ENCODE results near the gene PALLD. TPM values are rescaled to one million over a fixed set of nuclear protein-coding genes. Genes with fewer than 3 reads are reported as not detected.

PALLD gene
- total RNA-seq, 1 experiment from 2014 or later: 26.7 TPM

GRCh38 chr4:168833881-168834280, 337.0 kb downstream of the PALLD start:
- no TSS peak for BruUV-seq (replicated peaks)
- intact Hi-C loops (cut with micrococcal nuclease): loop anchor here (5.0 to 10.0 kb wide), 3 partner anchors 81 to 247 kb away; no protein-coding TSS in a partner anchor
- H3K4me1 ChIP-seq (ENCODE audit: insufficient read depth, low read length): peaks cover 21% of the 10 kb centered on the region; the same call in 1 of the 2 replicates
- peak overlapping the region; percentile 96 for H3K4me2 ChIP-seq (ENCODE audit: low read length)
- no peaks in the 10 kb centered on the region for H3F3A ChIP-seq (ENCODE audit: low read length, unreplicated experiment)
- H3K27me3 ChIP-seq (ENCODE audit: low read length): no peaks in the 10 kb centered on the region
- H3K27ac ChIP-seq (ENCODE audit: low read length): no peak overlapping the region
- no peak for DNase-seq
- peaks cover 70% of the 10 kb centered on the region for H3K79me2 ChIP-seq (ENCODE audit: low read length)
- H3K9me3 ChIP-seq (ENCODE audit: low read length): no peaks in the 10 kb centered on the region
- H3K9ac ChIP-seq (ENCODE audit: low read length): no peak overlapping the region
- peaks cover 10% of the 10 kb centered on the region; the same call in 1 of the 2 replicates for H4K20me1 ChIP-seq (ENCODE audit: low read length)
- no peaks in the 10 kb centered on the region for H3K9me2 ChIP-seq (replicated peaks; ENCODE audit: low read length)
- CTCF ChIA-PET: no interaction called here
- peak overlapping the region; percentile 96; the same call in 1 of the 2 replicates for H3K4me3 ChIP-seq (ENCODE audit: low read length)
- POLR2A ChIA-PET (ENCODE audit: unreplicated experiment): no interaction called here
- TF ChIP-seq CTCF (conservative IDR thresholded peaks at IDR 0.05; ENCODE audit: low read depth, low read length) (no peak), EZH2 (IDR thresholded peaks at IDR 0.05; ENCODE audit: low read length, unreplicated experiment) (no peak), EZH2phosphoT487 (IDR thresholded peaks at IDR 0.05; ENCODE audit: borderline replicate concordance, low read length) (no peak)
- no peaks in the 10 kb centered on the region; the same call in 1 of the 2 replicates for H3K36me3 ChIP-seq (ENCODE audit: low read depth, low read length)
- no peak overlapping the region for H2AFZ ChIP-seq (ENCODE audit: low read length)
- ATAC-seq: no peak

DNA sequence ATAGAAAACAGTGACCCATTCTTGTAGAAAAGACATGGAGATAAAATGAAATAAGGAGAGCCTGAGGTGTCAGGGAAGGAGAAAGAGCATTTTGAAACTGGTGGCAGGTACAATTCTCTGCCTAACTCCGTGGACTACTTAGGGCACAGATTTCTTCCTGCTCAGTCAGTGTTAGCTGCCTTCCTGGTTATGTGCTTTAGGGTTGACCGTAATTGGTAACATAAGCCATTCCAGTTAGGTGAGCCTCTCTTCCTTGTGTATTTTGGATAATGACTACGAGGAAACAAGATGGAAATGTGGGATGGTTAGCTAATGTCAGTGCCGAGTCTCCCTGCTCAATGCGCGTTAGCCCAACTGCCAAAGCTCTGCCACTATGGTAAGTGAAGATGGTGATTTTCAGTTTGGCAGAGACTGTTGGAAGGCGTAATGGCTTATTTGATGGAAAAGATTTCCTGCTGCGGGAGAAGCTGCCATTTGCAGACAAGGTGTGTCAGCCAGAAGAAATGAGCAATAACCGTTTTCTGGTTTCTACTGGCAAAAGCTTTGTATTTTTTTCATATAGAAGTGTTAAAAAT, 339.1 kb downstream of the PALLD start:
- peaks cover 86% of the 10 kb centered on the region for H3K79me2 ChIP-seq (ENCODE audit: low read length)

More for the DNA sequence above, 339.1 kb downstream of the PALLD start:
- Histone ChIP-seq H3K4me1 (ENCODE audit: insufficient read depth, low read length) (peaks cover 18% of the 10 kb centered on the region; the same call in 1 of the 2 replicates), H3K9ac (ENCODE audit: low read length) (no peak overlapping the region), H3K27ac (ENCODE audit: low read length) (no peak overlapping the region), H3F3A (ENCODE audit: low read length, unreplicated experiment) (no peaks in the 10 kb centered on the region), H3K4me3 (ENCODE audit: low read length) (no peak overlapping the region), H3K9me3 (ENCODE audit: low read length) (no peaks in the 10 kb centered on the region), H3K36me3 (ENCODE audit: low read depth, low read length) (no peaks in the 10 kb centered on the region; the same call in 1 of the 2 replicates), H4K20me1 (ENCODE audit: low read length) (peaks cover 10% of the 10 kb centered on the region; the same call in 1 of the 2 replicates), H2AFZ (ENCODE audit: low read length) (no peak overlapping the region), H3K4me2 (ENCODE audit: low read length) (no peak overlapping the region), H3K27me3 (ENCODE audit: low read length) (no peaks in the 10 kb centered on the region), H3K9me2 (replicated peaks; ENCODE audit: low read length) (no peaks in the 10 kb centered on the region)
- TF ChIP-seq EZH2 (IDR thresholded peaks at IDR 0.05; ENCODE audit: low read length, unreplicated experiment): no peak
- no peak for TF ChIP-seq CTCF (conservative IDR thresholded peaks at IDR 0.05; ENCODE audit: low read depth, low read length)
- TF ChIP-seq EZH2phosphoT487 (IDR thresholded peaks at IDR 0.05; ENCODE audit: borderline replicate concordance, low read length): no peak
- ATAC-seq (no peak), DNase-seq (no peak)
- BruUV-seq (replicated peaks): no TSS peak
- intact Hi-C loops (cut with micrococcal nuclease): loop anchor here (10.0 kb wide), 2 partner anchors 79 to 141 kb away; no protein-coding TSS in a partner anchor
- ChIA-PET CTCF (no interaction called here), POLR2A (ENCODE audit: unreplicated experiment) (no interaction called here)
